Osteocyte (in vitro differentiated cells): ENCODE measurements around the gene USP10. TPM values are rescaled to one million over a fixed set of nuclear protein-coding genes. Genes with fewer than 3 reads are reported as not detected.
"Not testable (repeated sequence)": the region's sequence is repeated elsewhere in the genome, so short reads cannot be mapped to it uniquely, and the experiment has no call there.

Experiments
- DNase-seq: peaks from one replicate; pipeline ENCODE4 v3.0.0; 2021; ENCODE audit warnings: mixed read lengths; ENCODE audit not compliant: unreplicated experiment; ENCODE audit errors: extremely low spot score
- H3K27ac Mint-ChIP-seq: one replicate; pipeline ENCODE4 v1.8.0; 2021; ENCODE audit warnings: mild to moderate bottlenecking, mixed read lengths; ENCODE audit not compliant: unreplicated experiment
- H3K27me3 Mint-ChIP-seq: one replicate; pipeline ENCODE4 v1.8.0; 2021; ENCODE audit warnings: mixed read lengths; ENCODE audit not compliant: unreplicated experiment
- H3K36me3 Mint-ChIP-seq: one replicate; pipeline ENCODE4 v1.8.0; 2021; ENCODE audit warnings: mixed read lengths; ENCODE audit not compliant: unreplicated experiment
- H3K4me1 Mint-ChIP-seq: one replicate; pipeline ENCODE4 v1.8.0; 2021; ENCODE audit warnings: mixed read lengths; ENCODE audit not compliant: unreplicated experiment
- H3K4me3 Mint-ChIP-seq: one replicate; pipeline ENCODE4 v1.8.0; 2021; ENCODE audit warnings: mild to moderate bottlenecking, moderate library complexity, mixed read lengths; ENCODE audit not compliant: unreplicated experiment
- H3K9me3 Mint-ChIP-seq: one replicate; pipeline ENCODE4 v1.8.0; 2021; ENCODE audit warnings: mixed read lengths; ENCODE audit not compliant: unreplicated experiment
- total RNA-seq: library from RNA; stranded (reverse); gene quantifications from 2 replicates; pipeline ENCODE4 v1.2.1, GENCODE V29; 2021
- TF ChIP-seq, protein P1 (sequence below): fragments of 200-600 bp; sonication (generic); IDR thresholded peaks from 2 replicates; pipeline ENCODE4 v1.5.0; 2021; ENCODE audit warnings: antibody characterized with exemption, mild to moderate bottlenecking, moderate library complexity

The USP10 gene
- total RNA-seq, 1 donor from 2014 or later: 46.3 TPM

DNA sequence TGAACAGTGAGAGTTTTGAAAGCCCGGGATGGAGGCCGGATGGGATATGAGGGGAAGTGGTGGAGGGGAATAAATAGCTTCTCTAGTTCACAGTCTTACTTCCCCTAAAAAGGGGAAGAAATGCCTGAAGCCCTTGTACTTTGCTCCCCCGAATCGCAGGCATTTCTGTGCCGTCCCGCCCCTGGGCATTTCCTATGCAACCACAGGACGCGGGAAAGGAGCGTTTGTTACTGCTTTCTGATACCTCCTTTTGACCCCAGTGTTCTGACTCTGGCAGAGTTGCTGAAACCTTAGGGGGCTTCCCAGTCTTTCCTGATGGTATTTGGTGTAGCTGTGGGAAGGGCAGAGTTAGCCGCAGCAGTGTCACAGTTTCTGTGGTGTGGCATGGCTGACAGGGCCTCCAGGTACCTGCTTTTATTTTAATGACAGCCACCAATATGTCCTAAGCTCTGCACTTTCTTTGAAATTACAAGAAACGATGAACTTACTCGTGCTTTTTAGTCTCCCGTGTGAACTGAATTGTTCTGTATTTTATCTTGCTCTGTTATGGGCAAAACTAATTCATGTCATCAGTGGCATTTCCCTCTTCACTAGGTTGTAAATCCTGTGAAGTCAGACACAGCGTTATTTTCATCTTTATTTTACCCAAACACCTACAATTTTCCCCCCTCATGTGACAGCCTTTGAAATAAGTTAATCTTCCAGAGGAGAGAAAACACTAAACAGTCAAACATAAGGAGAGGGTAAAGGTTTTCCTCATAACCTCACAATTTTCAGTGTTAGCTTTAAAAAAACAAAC lies 27.1 kb downstream of the USP10 start:
- Mint-ChIP-seq H3K4me3 (peak overlapping the region; percentile 59), H3K9me3 (no peaks in the 10 kb centered on the region), H3K4me1 (peaks cover 59% of the 10 kb centered on the region), H3K36me3 (peaks cover 4% of the 10 kb centered on the region), H3K27me3 (no peaks in the 10 kb centered on the region), H3K27ac (peak overlapping the region; percentile 85)
- TF ChIP-seq, protein P1, sequence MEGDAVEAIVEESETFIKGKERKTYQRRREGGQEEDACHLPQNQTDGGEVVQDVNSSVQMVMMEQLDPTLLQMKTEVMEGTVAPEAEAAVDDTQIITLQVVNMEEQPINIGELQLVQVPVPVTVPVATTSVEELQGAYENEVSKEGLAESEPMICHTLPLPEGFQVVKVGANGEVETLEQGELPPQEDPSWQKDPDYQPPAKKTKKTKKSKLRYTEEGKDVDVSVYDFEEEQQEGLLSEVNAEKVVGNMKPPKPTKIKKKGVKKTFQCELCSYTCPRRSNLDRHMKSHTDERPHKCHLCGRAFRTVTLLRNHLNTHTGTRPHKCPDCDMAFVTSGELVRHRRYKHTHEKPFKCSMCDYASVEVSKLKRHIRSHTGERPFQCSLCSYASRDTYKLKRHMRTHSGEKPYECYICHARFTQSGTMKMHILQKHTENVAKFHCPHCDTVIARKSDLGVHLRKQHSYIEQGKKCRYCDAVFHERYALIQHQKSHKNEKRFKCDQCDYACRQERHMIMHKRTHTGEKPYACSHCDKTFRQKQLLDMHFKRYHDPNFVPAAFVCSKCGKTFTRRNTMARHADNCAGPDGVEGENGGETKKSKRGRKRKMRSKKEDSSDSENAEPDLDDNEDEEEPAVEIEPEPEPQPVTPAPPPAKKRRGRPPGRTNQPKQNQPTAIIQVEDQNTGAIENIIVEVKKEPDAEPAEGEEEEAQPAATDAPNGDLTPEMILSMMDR: no peak
- no peak for DNase-seq

DNA sequence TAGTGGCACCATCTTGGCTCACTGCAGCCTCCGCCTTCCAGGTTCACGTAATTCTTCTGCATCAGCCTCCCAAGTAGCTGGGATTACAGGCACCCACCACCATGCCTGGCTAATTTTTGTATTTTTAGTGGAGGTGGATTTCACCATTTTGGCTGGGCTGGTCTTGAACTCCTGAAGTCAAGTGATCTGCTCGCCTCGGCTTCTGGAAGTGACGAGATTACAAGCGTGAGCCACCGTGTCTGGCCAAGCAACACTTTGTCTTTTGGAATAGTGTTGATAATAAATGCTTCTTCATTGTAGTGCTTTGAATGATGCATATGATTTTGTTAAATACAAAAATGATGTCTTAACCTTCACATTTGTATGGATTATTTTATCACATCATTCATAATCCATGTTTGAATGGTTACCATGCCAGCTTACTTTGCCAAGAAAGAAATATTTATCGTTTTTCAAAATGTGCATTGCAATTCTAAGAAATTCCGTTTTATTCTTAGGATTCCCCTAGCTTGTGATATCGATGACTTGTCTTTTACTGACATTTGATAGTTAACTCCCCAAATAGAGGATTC lies 29.1 kb downstream of the USP10 start:
- peaks cover 75% of the 10 kb centered on the region for H3K4me1 Mint-ChIP-seq
- peak overlapping the region; percentile 96 for H3K27ac Mint-ChIP-seq
- TF ChIP-seq, protein P1: no peak
- no peak for DNase-seq
- no peaks in the 10 kb centered on the region for H3K27me3 Mint-ChIP-seq
- H3K9me3 Mint-ChIP-seq: no peaks in the 10 kb centered on the region
- peak overlapping the region; percentile 68 for H3K4me3 Mint-ChIP-seq
- peaks cover 3% of the 10 kb centered on the region for H3K36me3 Mint-ChIP-seq

DNA sequence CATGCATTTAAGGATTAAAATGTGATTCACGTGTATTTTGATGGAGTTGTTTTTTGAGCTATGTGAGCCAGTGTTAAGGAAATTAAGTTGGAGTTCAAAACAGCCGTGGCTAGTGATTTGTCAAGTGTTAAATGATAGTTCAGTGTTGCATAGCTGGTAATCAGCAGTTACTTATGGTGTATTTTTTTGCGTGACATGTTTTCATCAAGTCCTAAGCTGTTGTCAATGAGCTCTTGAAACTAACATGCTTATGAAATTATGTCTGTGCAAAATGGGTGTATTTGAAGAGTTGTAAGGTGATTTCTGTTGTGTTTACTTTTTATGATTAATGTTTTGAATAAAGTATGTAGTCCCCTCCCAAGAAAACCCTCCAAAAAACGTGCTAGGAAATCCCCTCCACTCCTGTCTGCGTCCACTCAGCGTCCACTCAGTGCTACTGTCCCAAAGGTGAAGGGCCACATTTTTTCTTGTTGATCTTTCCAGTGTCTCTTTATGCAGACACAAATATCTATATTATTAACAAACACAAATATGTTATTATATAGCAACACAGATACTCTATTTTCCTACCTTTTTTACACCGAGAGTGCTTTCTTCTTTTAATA lies 30.0 kb downstream of the USP10 start:
- TF ChIP-seq, protein P1: no peak
- Mint-ChIP-seq H3K27ac (peak overlapping the region; percentile 96), H3K36me3 (peaks cover 6% of the 10 kb centered on the region), H3K9me3 (no peaks in the 10 kb centered on the region), H3K4me1 (peaks cover 78% of the 10 kb centered on the region), H3K4me3 (peak overlapping the region; percentile 68), H3K27me3 (no peaks in the 10 kb centered on the region)
- DNase-seq: no peak

DNA sequence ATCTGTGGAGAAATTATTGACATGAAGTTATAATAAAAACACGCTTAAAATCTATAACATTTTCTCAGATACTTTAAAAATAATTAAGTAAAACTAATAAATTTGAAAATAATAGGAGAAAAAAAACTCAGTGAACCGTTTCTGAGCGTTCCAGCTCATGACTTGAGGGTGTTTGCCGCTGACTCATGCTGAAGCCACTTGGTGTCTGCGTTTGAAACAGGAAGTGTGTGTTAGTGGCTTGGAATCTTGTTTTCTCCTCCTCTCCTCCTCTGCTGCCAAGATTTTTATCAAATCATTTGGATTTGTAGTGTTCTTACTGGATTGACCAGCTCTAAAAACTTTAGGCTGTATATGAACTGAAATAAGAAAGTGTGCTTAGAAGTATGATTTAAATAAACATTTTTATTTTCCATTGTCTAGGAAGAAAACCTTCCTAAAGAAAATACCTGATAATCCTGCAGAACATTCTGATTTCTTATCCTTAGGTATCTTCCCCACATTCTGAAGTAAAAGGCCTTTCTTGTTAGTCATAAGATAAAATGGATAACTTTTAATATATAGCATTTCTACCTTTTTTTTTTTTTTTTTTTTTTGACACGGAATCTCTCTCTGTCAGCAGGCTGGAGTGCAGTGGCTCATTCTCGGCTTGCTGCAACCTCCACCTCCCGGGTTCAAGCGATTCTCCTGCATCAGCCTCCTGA lies 30.8 kb downstream of the USP10 start:
- H3K36me3 Mint-ChIP-seq: peaks cover 8% of the 10 kb centered on the region
- no peaks in the 10 kb centered on the region for H3K9me3 Mint-ChIP-seq
- no peaks in the 10 kb centered on the region for H3K27me3 Mint-ChIP-seq
- DNase-seq: no peak
- peak overlapping the region; percentile 68 for H3K4me3 Mint-ChIP-seq
- peak overlapping the region; percentile 96 for H3K27ac Mint-ChIP-seq
- H3K4me1 Mint-ChIP-seq: peaks cover 77% of the 10 kb centered on the region
- TF ChIP-seq, protein P1: no peak

DNA sequence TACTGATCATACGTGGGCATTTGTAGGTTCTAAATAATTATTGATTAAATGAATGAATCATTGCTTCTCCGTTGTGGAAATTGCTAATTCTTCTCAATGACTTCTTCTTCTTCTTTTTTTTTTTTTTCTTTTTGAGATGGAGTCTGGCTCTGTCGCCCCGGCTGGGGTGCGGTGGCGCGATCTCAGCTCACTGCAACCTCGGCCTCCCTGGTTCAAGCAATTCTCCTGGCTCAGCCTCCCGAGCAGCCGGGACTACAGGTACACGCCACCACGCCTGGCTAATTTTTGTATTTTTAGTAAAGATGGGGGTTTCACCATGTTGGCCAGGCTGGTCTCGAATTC lies 32.5 kb downstream of the USP10 start:
- not testable (repeated sequence) for DNase-seq, H3K4me3 Mint-ChIP-seq, H3K27me3 Mint-ChIP-seq, H3K9me3 Mint-ChIP-seq
- H3K4me1 Mint-ChIP-seq: peaks cover 65% of the 10 kb centered on the region
- peak overlapping the region; percentile 96 for H3K27ac Mint-ChIP-seq
- peaks cover 13% of the 10 kb centered on the region for H3K36me3 Mint-ChIP-seq
